ENCODE measurements around the gene ASB11. TPM values are rescaled to one million over a fixed set of nuclear protein-coding genes. Genes with fewer than 3 reads are reported as not detected.

The ASB11 gene
- total RNA-seq, 4 donors from 2014 or later = 0.20 TPM; not detected in 3

GRCh38 chrX:15254852-15255251 is 60.6 kb downstream of the ASB11 start:
- intact Hi-C loops (cut with DNase I) = no loop called here
- Histone ChIP-seq H3K27ac (no peak overlapping the region), H3K4me3 (replicated peaks in 1 of 3) (no peak overlapping the region), H3K36me3 (no peaks in the 10 kb centered on the region), H3K27me3 (no peaks in the 10 kb centered on the region), H3K9me3 (no peaks in the 10 kb centered on the region), H3K4me1 (no peaks in the 10 kb centered on the region)
- TF ChIP-seq CTCF (IDR thresholded peaks at IDR 0.05) (no peak), POLR2A (IDR thresholded peaks at IDR 0.05) (no peak)
- DNase-seq = no peak

- WGBS, 2 donors = 43 to 49% methylated on average over 4 of the region's 4 CpGs
- no peak for TF ChIP-seq CTCF (IDR thresholded peaks at IDR 0.05)
- no peak for TF ChIP-seq POLR2A (IDR thresholded peaks at IDR 0.05)
- H3K4me3 ChIP-seq (replicated peaks in 1 of 3) = no peak overlapping the region
- no peaks in the 10 kb centered on the region for H3K36me3 ChIP-seq
- H3K27ac ChIP-seq = no peak overlapping the region
- no peaks in the 10 kb centered on the region for H3K4me1 ChIP-seq
- no peaks in the 10 kb centered on the region for H3K9me3 ChIP-seq
- H3K27me3 ChIP-seq = no peaks in the 10 kb centered on the region
- no peak for DNase-seq
- intact Hi-C loops (cut with DNase I) = no loop called here
Measured at GRCh38 chrX:15245896-15246295, 69.5 kb downstream of the ASB11 start.

DNA sequence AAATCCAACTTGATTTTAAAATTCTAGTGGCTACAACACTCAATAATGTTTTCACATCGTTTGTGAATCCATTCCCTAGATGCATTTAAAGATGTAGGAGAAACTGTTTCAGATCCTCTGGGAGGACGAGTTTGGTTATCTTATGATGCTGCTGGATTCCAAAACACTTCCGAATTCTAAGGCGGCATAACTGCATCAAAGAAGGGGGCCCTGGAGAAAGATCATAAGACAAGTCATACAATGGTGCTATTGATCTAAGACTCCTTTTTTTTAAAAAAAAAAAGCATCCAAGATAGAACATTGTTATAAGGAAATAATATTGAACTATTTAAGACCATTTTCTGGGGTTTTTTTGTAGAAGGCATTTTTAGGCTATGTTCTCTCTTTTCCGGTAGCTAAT is 71.0 kb downstream of the ASB11 start:
- no peak for DNase-seq
- Histone ChIP-seq H3K4me1 (no peaks in the 10 kb centered on the region), H3K27ac (no peak overlapping the region), H3K4me3 (replicated peaks in 1 of 3) (no peak overlapping the region), H3K9me3 (no peaks in the 10 kb centered on the region), H3K27me3 (no peaks in the 10 kb centered on the region), H3K36me3 (no peaks in the 10 kb centered on the region)
- no peak for TF ChIP-seq CTCF (IDR thresholded peaks at IDR 0.05)
- no peak for TF ChIP-seq POLR2A (IDR thresholded peaks at IDR 0.05)
- WGBS, 2 donors = 87 to 93% methylated on average over 5 of the region's 5 CpGs
- intact Hi-C loops (cut with DNase I) = no loop called here

DNA sequence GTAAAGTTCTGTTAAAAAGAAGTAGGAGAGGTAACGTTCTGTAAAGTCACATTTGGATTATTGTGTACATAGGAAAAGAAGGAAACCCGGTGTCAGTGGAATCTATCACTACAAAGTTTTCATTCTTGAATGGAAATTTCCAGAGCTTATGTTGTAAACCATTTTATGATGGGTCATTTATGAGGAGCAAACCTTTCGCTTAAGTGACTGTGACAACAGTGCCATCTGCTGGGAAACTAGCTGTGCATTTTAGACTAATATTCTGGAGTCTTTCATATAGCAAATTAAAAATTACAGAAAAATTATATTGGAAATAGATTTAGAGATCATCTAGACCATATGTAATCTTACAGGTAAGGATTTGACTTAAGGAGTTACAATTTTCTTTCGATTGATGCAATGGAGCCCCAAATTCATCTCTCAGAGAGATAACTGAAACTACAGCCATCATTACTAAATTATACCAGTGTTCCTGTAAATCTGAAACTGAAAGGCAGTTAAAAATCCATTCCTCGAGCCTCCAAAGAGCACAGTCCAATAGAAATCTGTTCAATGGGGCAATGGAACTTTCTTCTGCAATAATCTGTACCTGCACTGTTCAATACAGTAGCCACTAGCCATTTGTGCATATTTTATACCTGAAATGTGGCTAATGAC is 72.4 kb downstream of the ASB11 start:
- Histone ChIP-seq H3K4me3 (replicated peaks in 1 of 3) (no peak overlapping the region), H3K27ac (no peak overlapping the region), H3K9me3 (no peaks in the 10 kb centered on the region), H3K4me1 (no peaks in the 10 kb centered on the region), H3K27me3 (no peaks in the 10 kb centered on the region), H3K36me3 (no peaks in the 10 kb centered on the region)
- TF ChIP-seq CTCF (IDR thresholded peaks at IDR 0.05) (peak in 4 of 6 experiments; percentile 48 to 62 (median 54)), POLR2A (IDR thresholded peaks at IDR 0.05) (no peak)
- intact Hi-C loops (cut with DNase I) = no loop called here
- peak; percentile 31 to 32 for DNase-seq
- 16 to 31% methylated on average over 5 of the region's 5 CpGs for WGBS, 2 donors

DNA sequence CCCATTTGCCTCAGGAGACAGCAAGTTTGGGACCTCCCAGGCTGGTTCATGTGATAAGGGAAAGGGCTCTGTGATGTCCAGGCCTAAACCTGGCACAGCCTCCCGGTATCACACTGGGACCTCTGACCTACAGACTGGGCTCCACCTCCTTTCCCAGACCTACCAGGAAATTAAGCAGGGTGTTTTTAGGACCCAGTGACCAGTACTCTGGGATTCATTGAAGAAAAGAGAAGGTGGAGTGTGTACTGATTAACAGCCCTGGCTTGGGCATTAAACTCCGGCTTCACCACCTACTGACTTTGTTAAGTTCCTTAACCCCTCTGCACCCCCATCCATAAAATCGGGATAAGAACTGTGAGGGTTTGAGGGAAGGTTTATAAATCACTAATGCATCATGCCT is 74.1 kb downstream of the ASB11 start:
- no peak for DNase-seq
- H3K27ac ChIP-seq = no peak overlapping the region
- H3K9me3 ChIP-seq = no peaks in the 10 kb centered on the region
- intact Hi-C loops (cut with DNase I) = no loop called here
- no peak for TF ChIP-seq POLR2A (IDR thresholded peaks at IDR 0.05)
- WGBS, 2 donors = 78 to 82% methylated on average over 2 to 3 of the region's 3 CpGs
- H3K4me1 ChIP-seq = no peaks in the 10 kb centered on the region
- no peaks in the 10 kb centered on the region for H3K27me3 ChIP-seq
- no peak overlapping the region for H3K4me3 ChIP-seq (replicated peaks in 1 of 3)
- no peaks in the 10 kb centered on the region for H3K36me3 ChIP-seq
